Ascending aorta (tissue), 2 donors: ENCODE results near the gene RTEL1. TPM values are rescaled to one million over a fixed set of nuclear protein-coding genes. Genes with fewer than 3 reads are reported as not detected.
A peak's percentile ranks its signal among the peaks of the same experiment; 100 is the strongest.
"Not testable (repeated sequence)": the region's sequence is repeated elsewhere in the genome, so short reads cannot be mapped to it uniquely, and the experiment has no call there.

Experiments used
- DNase-seq, 2 donors: peaks; one replicate each; pipeline ENCODE4 v3.0.0-alpha.2; 2019; ENCODE audit warnings: low spot score in 2 of 2
- H3K27ac ChIP-seq, 2 donors: fragments of 200-600 bp; sonication (generic); one replicate each; pipeline ENCODE4 v1.5.1; 2016 to 2017; ENCODE audit warnings: mild to moderate bottlenecking in 1 of 2
- H3K27me3 ChIP-seq: fragments of 200-600 bp; sonication (generic); one replicate; pipeline ENCODE4 v1.5.1; 2017
- H3K36me3 ChIP-seq, 2 donors: fragments of 200-600 bp; sonication (generic); one replicate each; pipeline ENCODE4 v1.5.1; 2016
- H3K4me1 ChIP-seq, 2 donors: fragments of 200-600 bp; sonication (generic); one replicate each; pipeline ENCODE4 v1.5.1; 2016 to 2017; ENCODE audit warnings: mild to moderate bottlenecking in 1 of 2
- H3K4me3 ChIP-seq, 2 donors: fragments of 200-600 bp; sonication (generic); one replicate each; pipeline ENCODE4 v1.5.1; 2016 to 2017; ENCODE audit warnings: mild to moderate bottlenecking in 1 of 2
- H3K9me3 ChIP-seq, 2 donors: fragments of 200-600 bp; sonication (generic); one replicate each; pipeline ENCODE4 v1.5.1; 2016
- CTCF ChIP-seq, 3 experiments: fragments of 200-600 bp in 2 of 3; fragments of 450-650 bp in 1 of 3; sonication (generic) in 2 of 3; IDR thresholded peaks; one replicate each; pipeline ENCODE4 v1.5.1; 2016 to 2019; ENCODE audit warnings: antibody characterized with exemption in 3 of 3, mild to moderate bottlenecking in 1 of 3, moderate library complexity in 1 of 3
- intact Hi-C: fragments of 100-400 bp; cut with DNase I; formaldehyde crosslinking; loops from one replicate; pipeline ENCODE4 v1.15.1; 2023
- total RNA-seq: library from RNA; depleted of rRNA; stranded (reverse); fragments of >200 nt; gene quantifications from one replicate; pipeline ENCODE4 v1.1.0, GENCODE V29; 2016

RTEL1 gene
- total RNA-seq, 1 donor from 2014 or later = 80.6 TPM

- no peak for TF ChIP-seq CTCF (IDR thresholded peaks at IDR 0.05)
- Histone ChIP-seq H3K27me3 (no peaks in the 10 kb centered on the region), H3K27ac (no peak overlapping the region), H3K4me3 (peak overlapping the region in 1 of 2 donors; percentile 80), H3K9me3 (no peaks in the 10 kb centered on the region), H3K4me1 (peaks cover 6 to 14% of the 10 kb centered on the region in 2 donors), H3K36me3 (peaks cover 28 to 49% of the 10 kb centered on the region in 2 donors)
- intact Hi-C loops = loop anchor here (2.0 kb wide), 1 partner anchor 30 kb away; the partner anchor contains the start of gene SLC2A4RG
- no peak for DNase-seq
These were observed 51.0 kb downstream of the RTEL1 start for GRCh38 chr20:63709149-63709527.

GRCh38 chr20:63711085-63711645 is 53.1 kb downstream of the RTEL1 start:
- Histone ChIP-seq H3K4me3 (no peak overlapping the region), H3K4me1 (peaks cover 6 to 14% of the 10 kb centered on the region in 2 donors), H3K9me3 (peaks cover 0 to 12% of the 10 kb centered on the region in 2 donors), H3K27me3 (no peaks in the 10 kb centered on the region), H3K36me3 (peaks cover 20 to 47% of the 10 kb centered on the region in 2 donors), H3K27ac (no peak overlapping the region)
- intact Hi-C loops = no loop called here
- DNase-seq = peak in 1 of 2 donors; percentile 50
- no peak for TF ChIP-seq CTCF (IDR thresholded peaks at IDR 0.05)

GRCh38 chr20:63712191-63712590 is 54.1 kb downstream of the RTEL1 start:
- peaks cover under 1 to 9% of the 10 kb centered on the region in 2 donors for H3K4me1 ChIP-seq
- no peak overlapping the region for H3K27ac ChIP-seq
- H3K27me3 ChIP-seq = no peaks in the 10 kb centered on the region
- H3K36me3 ChIP-seq = peaks cover 18 to 50% of the 10 kb centered on the region in 2 donors
- no peak for TF ChIP-seq CTCF (IDR thresholded peaks at IDR 0.05)
- intact Hi-C loops = no loop called here
- H3K4me3 ChIP-seq = no peak overlapping the region
- no peak for DNase-seq
- peaks cover 0 to 12% of the 10 kb centered on the region in 2 donors for H3K9me3 ChIP-seq

GRCh38 chr20:63714858-63715257 is 56.7 kb downstream of the RTEL1 start:
- H3K36me3 ChIP-seq = peaks cover 34 to 75% of the 10 kb centered on the region in 2 donors

GRCh38 chr20:63718996-63719395 is 60.9 kb downstream of the RTEL1 start:
- H3K4me1 ChIP-seq = no peaks in the 10 kb centered on the region
- H3K36me3 ChIP-seq = peaks cover 46 to 71% of the 10 kb centered on the region in 2 donors
- H3K27ac ChIP-seq = no peak overlapping the region
- H3K27me3 ChIP-seq = no peaks in the 10 kb centered on the region
- intact Hi-C loops = no loop called here
- no peak for TF ChIP-seq CTCF (IDR thresholded peaks at IDR 0.05)
- H3K4me3 ChIP-seq = no peak overlapping the region
- H3K9me3 ChIP-seq = peaks cover 0 to 30% of the 10 kb centered on the region in 2 donors
- DNase-seq = no peak

More at GRCh38 chr20:63714858-63715257, 56.7 kb downstream of the RTEL1 start:
- no peak for TF ChIP-seq CTCF (IDR thresholded peaks at IDR 0.05)
- Histone ChIP-seq H3K4me1 (no peaks in the 10 kb centered on the region), H3K27me3 (no peaks in the 10 kb centered on the region), H3K27ac (no peak overlapping the region), H3K4me3 (no peak overlapping the region), H3K9me3 (peaks cover 0 to 26% of the 10 kb centered on the region in 2 donors)
- DNase-seq = no peak
- intact Hi-C loops = no loop called here

- intact Hi-C loops, H3K4me3 ChIP-seq, H3K4me1 ChIP-seq, DNase-seq, H3K27me3 ChIP-seq, H3K27ac ChIP-seq: not testable (repeated sequence)
- Histone ChIP-seq H3K9me3 (peaks cover 9 to 34% of the 10 kb centered on the region in 2 donors), H3K36me3 (peaks cover 30 to 48% of the 10 kb centered on the region in 2 donors)
These were observed 65.0 kb downstream of the RTEL1 start for GRCh38 chr20:63722967-63723622.

GRCh38 chr20:63730189-63730733 is 72.1 kb downstream of the RTEL1 start:
- H3K9me3 ChIP-seq, H3K4me1 ChIP-seq, H3K4me3 ChIP-seq, H3K27ac ChIP-seq, DNase-seq, intact Hi-C loops, H3K27me3 ChIP-seq: not testable (repeated sequence)
- H3K36me3 ChIP-seq = peaks cover 27 to 29% of the 10 kb centered on the region in 2 donors
